Left ventricle myocardium inferior (tissue), 1 donor: Measurements from ENCODE around the gene ISOC1. TPM values are rescaled to one million over a fixed set of nuclear protein-coding genes. Genes with fewer than 3 reads are reported as not detected.

Experiments
- DNase-seq: peaks from one replicate; pipeline ENCODE4 v3.0.0-alpha.2; 2020
- H3K27ac ChIP-seq: fragments of 200-600 bp; replicated peaks from 2 replicates; pipeline ENCODE4 v1.8.0; 2021
- H3K27me3 ChIP-seq: fragments of 200-600 bp; 2 replicates; pipeline ENCODE4 v1.8.0; 2021; ENCODE audit warnings: low read depth
- H3K36me3 ChIP-seq: fragments of 200-600 bp; 2 replicates; pipeline ENCODE4 v1.8.0; 2021
- H3K4me1 ChIP-seq: fragments of 200-600 bp; 2 replicates; pipeline ENCODE4 v1.8.0; 2021
- H3K4me3 ChIP-seq: fragments of 200-600 bp; 2 replicates; pipeline ENCODE4 v1.8.0; 2021; ENCODE audit warnings: mild to moderate bottlenecking, moderate library complexity
- H3K9me3 ChIP-seq: fragments of 200-600 bp; replicated peaks from 2 replicates; pipeline ENCODE4 v1.8.0; 2021
- intact Hi-C: fragments of 100-400 bp; cut with micrococcal nuclease; formaldehyde crosslinking; loops from one replicate; pipeline ENCODE4 v1.11.0; 2022
- total RNA-seq: library from RNA; stranded (reverse); fragmentation: NEBNext Ultra II Directional; extraction: Animal tissue kit (Norgen Biotek cat#: 25700); gene quantifications from one replicate; pipeline ENCODE4 v1.2.1, GENCODE V29; 2021
- TF ChIP-seq, protein P1 (sequence below): fragments of 200-600 bp; IDR thresholded peaks from 2 replicates; pipeline ENCODE4 v1.8.0; 2021; ENCODE audit warnings: antibody characterized with exemption, mild to moderate bottlenecking, borderline replicate concordance
- donor health status: DM: no; HTN: yes; CAD: no; lungs with severe emphysema.

ISOC1 gene
- total RNA-seq, 1 donor from 2014 or later: 112 TPM

DNA sequence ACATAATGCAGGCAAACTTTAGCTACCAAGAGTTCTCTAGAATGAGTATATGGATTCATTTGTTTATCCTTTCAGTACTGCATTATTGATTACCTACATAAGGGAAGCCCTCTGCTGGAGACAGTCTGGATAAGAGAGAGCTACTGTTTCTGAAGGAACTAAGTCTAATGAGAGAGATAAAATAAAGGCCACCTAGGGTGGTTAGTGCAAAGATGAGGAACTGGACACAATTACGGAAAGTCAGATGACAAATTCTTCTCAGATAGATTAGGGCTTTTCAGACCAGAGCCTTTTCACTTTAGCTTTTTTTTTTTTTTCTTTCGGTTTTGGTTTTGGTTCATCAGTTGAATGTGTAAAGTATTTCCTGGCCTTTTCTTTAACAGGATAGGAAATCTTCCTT lies 31.3 kb downstream of the ISOC1 start:
- peaks cover 10% of the 10 kb centered on the region for H3K4me1 ChIP-seq
- no peaks in the 10 kb centered on the region for H3K27me3 ChIP-seq
- H3K27ac ChIP-seq: peak overlapping the region; percentile 15
- H3K36me3 ChIP-seq: no peaks in the 10 kb centered on the region
- TF ChIP-seq, protein P1, sequence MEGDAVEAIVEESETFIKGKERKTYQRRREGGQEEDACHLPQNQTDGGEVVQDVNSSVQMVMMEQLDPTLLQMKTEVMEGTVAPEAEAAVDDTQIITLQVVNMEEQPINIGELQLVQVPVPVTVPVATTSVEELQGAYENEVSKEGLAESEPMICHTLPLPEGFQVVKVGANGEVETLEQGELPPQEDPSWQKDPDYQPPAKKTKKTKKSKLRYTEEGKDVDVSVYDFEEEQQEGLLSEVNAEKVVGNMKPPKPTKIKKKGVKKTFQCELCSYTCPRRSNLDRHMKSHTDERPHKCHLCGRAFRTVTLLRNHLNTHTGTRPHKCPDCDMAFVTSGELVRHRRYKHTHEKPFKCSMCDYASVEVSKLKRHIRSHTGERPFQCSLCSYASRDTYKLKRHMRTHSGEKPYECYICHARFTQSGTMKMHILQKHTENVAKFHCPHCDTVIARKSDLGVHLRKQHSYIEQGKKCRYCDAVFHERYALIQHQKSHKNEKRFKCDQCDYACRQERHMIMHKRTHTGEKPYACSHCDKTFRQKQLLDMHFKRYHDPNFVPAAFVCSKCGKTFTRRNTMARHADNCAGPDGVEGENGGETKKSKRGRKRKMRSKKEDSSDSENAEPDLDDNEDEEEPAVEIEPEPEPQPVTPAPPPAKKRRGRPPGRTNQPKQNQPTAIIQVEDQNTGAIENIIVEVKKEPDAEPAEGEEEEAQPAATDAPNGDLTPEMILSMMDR: peak; percentile 23
- intact Hi-C loops: no loop called here
- peak overlapping the region; percentile 7 for H3K4me3 ChIP-seq
- no peak for DNase-seq
- H3K9me3 ChIP-seq: no peaks in the 10 kb centered on the region

GRCh38 chr5:129133553-129133952 lies 39.0 kb downstream of the ISOC1 start:
- H3K4me3 ChIP-seq: no peak overlapping the region
- H3K36me3 ChIP-seq: no peaks in the 10 kb centered on the region
- peaks cover 7% of the 10 kb centered on the region for H3K9me3 ChIP-seq
- peaks cover 3% of the 10 kb centered on the region for H3K4me1 ChIP-seq
- no peak overlapping the region for H3K27ac ChIP-seq
- no peaks in the 10 kb centered on the region for H3K27me3 ChIP-seq
- TF ChIP-seq, protein P1: no peak
- intact Hi-C loops: loop anchor here (10.0 kb wide), 1 partner anchor 229 kb away; no protein-coding TSS in a partner anchor
- DNase-seq: no peak

- Histone ChIP-seq H3K36me3 (no peaks in the 10 kb centered on the region), H3K27ac (no peak overlapping the region), H3K4me1 (peaks cover 3% of the 10 kb centered on the region), H3K4me3 (no peak overlapping the region), H3K27me3 (no peaks in the 10 kb centered on the region), H3K9me3 (peaks cover 7% of the 10 kb centered on the region)
- TF ChIP-seq, protein P1: peak; percentile 16
- DNase-seq: no peak
- intact Hi-C loops: loop anchor here (10.0 kb wide), 1 partner anchor 231 kb away; no protein-coding TSS in a partner anchor
Observed at GRCh38 chr5:129135633-129136032, 41.1 kb downstream of the ISOC1 start.

- intact Hi-C loops: loop anchor here (10.0 kb wide), 1 partner anchor 233 kb away; no protein-coding TSS in a partner anchor
- Histone ChIP-seq H3K4me1 (peaks cover 3% of the 10 kb centered on the region), H3K9me3 (peaks cover 7% of the 10 kb centered on the region), H3K4me3 (no peak overlapping the region), H3K27ac (no peak overlapping the region), H3K36me3 (no peaks in the 10 kb centered on the region), H3K27me3 (no peaks in the 10 kb centered on the region)
- no peak for DNase-seq
- TF ChIP-seq, protein P1: no peak
Observed at GRCh38 chr5:129137637-129138036, 43.1 kb downstream of the ISOC1 start.

DNA sequence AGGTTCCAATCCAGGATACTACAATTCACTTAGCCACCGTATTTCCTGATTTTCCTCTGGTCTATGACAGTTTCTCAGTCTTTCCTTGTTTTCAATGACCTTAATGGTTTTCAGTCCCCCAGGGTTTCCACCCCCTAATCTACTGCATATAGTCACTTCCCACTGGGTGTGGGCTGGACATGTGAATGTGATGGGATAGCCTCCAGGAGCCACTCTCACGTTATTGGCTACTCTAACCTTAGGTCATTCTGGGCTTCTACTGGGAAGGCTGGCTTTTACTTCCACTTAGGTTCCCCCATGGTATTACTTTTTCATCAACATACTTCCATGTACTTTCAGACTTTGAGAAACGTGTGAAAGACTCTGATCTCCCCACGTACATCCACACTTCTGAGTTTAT lies 46.5 kb downstream of the ISOC1 start:
- Histone ChIP-seq H3K4me3 (no peak overlapping the region), H3K4me1 (peaks cover 3% of the 10 kb centered on the region), H3K27ac (no peak overlapping the region), H3K36me3 (no peaks in the 10 kb centered on the region), H3K9me3 (peaks cover 6% of the 10 kb centered on the region), H3K27me3 (no peaks in the 10 kb centered on the region)
- DNase-seq: no peak
- intact Hi-C loops: no loop called here
- TF ChIP-seq, protein P1: no peak
